HCT116 (cell line): Measurements from ENCODE around the gene CCDC74B. TPM values are rescaled to one million over a fixed set of nuclear protein-coding genes. Genes with fewer than 3 reads are reported as not detected.
"Not testable (repeated sequence)": the region's sequence is repeated elsewhere in the genome, so short reads cannot be mapped to it uniquely, and the experiment has no call there.

ENCODE experiments used
- ATAC-seq: fragments of 200-7000 bp; cut with Tn5 transposase; 2 replicates; pipeline ENCODE4 v1.9.1; 2020; ENCODE audit warnings: mild to moderate bottlenecking, moderate library complexity
- BruUV-seq: library from RNA; stranded (reverse); fragments of 400-500 nt; replicated peaks from 2 replicates; lab custom pipeline; 2021; lab: Mats Ljungman, UMichigan
- CTCF ChIA-PET: fragments of 300-600 bp; sonication (Branson Sonifier 250); formaldehyde crosslinking; loops from one replicate; lab custom pipeline; 2021; ENCODE audit warnings: antibody characterized with exemption; lab: Charles Lee
- POLR2A ChIA-PET: fragments of 300-600, 350-600 bp; sonication (Branson Sonifier 250); formaldehyde crosslinking; loops from one replicate; lab custom pipeline; 2021; ENCODE audit warnings: antibody characterized with exemption; lab: Charles Lee
- RAD21 ChIA-PET, 2 experiments: fragments of 300-600 bp; sonication (Branson Sonifier 250); formaldehyde crosslinking; loops; one replicate each; lab custom pipeline; 2023; ENCODE audit warnings: low total read pairs in 2 of 2; ENCODE audit not compliant: uncharacterized antibody in 2 of 2, unreplicated experiment in 2 of 2, low non-redundant PET in 1 of 2; lab: Charles Lee
- DNase-seq: peaks from one replicate; pipeline ENCODE4 v3.0.0-alpha.2; 2010; ENCODE audit warnings: low read depth, low spot score
- H2AFZ ChIP-seq: fragments of 200-600 bp; shearing (Covaris generic), sonication (generic); 2 replicates; pipeline ENCODE4 v1.6.1; 2017; ENCODE audit warnings: low read depth, mixed run types, mixed read lengths, antibody characterized with exemption, low read length; ENCODE audit not compliant: poor library complexity, severe bottlenecking
- H3K27ac ChIP-seq: 2 replicates; pipeline ENCODE4 v1.5.1; 2012; ENCODE audit warnings: low read depth, low read length
- H3K27me3 ChIP-seq: fragments of 200-600 bp; sonication (generic); 2 replicates; pipeline ENCODE4 v1.6.1; 2016; ENCODE audit warnings: mixed run types, low read length, mixed read lengths; ENCODE audit not compliant: insufficient read depth
- H3K36me3 ChIP-seq, 2 experiments: fragments of 200-500 bp in 1 of 2; fragments of 200-600 bp in 1 of 2; sonication (Bioruptor generic) in 1 of 2; sonication (generic) in 1 of 2; 2 replicates each; pipeline versions ENCODE4 v1.5.1 to v1.6.1; 2014 to 2016; ENCODE audit warnings: low read length in 2 of 2, inconsistent platforms in 1 of 2, mixed read lengths in 1 of 2, mixed run types in 1 of 2; ENCODE audit not compliant: insufficient read depth in 2 of 2, control insufficient read depth in 1 of 2
- H3K4me1 ChIP-seq, 2 experiments: fragments of 200-600 bp in 1 of 2; sonication (generic) in 1 of 2; 2 replicates each; pipeline versions ENCODE4 v1.5.1 to v1.6.1; 2012 to 2017; ENCODE audit warnings: low read length in 2 of 2, inconsistent platforms in 1 of 2, mild to moderate bottlenecking in 1 of 2, mixed read lengths in 1 of 2, mixed run types in 1 of 2, moderate library complexity in 1 of 2; ENCODE audit not compliant: insufficient read depth in 2 of 2, control insufficient read depth in 1 of 2
- H3K4me2 ChIP-seq: fragments of 200-600 bp; sonication (generic); 2 replicates; pipeline ENCODE4 v1.6.1; 2017; ENCODE audit warnings: mixed run types, low read length, mixed read lengths
- H3K4me3 ChIP-seq, 2 experiments: fragments of 200-600 bp in 1 of 2; sonication (generic) in 1 of 2; replicated peaks in 1 of 2; 2 replicates each; pipeline ENCODE4 v1.5.1; 2011 to 2016; ENCODE audit warnings: low read length in 2 of 2, control low read depth in 1 of 2, low read depth in 1 of 2, mild to moderate bottlenecking in 1 of 2, mixed read lengths in 1 of 2, mixed run types in 1 of 2
- H3K79me2 ChIP-seq: fragments of 200-600 bp; sonication (generic); 2 replicates; pipeline ENCODE4 v1.6.1; 2017; ENCODE audit warnings: mild to moderate bottlenecking, mixed run types, low read length, moderate library complexity, mixed read lengths; ENCODE audit not compliant: insufficient read depth
- H3K9ac ChIP-seq: fragments of 200-600 bp; sonication (generic); 2 replicates; pipeline ENCODE4 v1.6.1; 2016; ENCODE audit warnings: low read length, mixed read lengths
- H3K9me2 ChIP-seq: fragments of 200-600 bp; sonication (generic), shearing (Covaris generic); 2 replicates; pipeline ENCODE4 v1.6.1; 2017; ENCODE audit warnings: mixed run types, mild to moderate bottlenecking, moderate library complexity; ENCODE audit not compliant: insufficient read depth
- H3K9me3 ChIP-seq, 2 experiments: fragments of 200-500 bp in 1 of 2; fragments of 200-600 bp in 1 of 2; sonication (Bioruptor generic) in 1 of 2; sonication (generic) in 1 of 2; 2 replicates each; pipeline ENCODE4 v1.6.1; 2014 to 2017; ENCODE audit warnings: low read length in 2 of 2, mixed read lengths in 2 of 2, inconsistent platforms in 1 of 2, low read depth in 1 of 2, mild to moderate bottlenecking in 1 of 2, mixed run types in 1 of 2, moderate library complexity in 1 of 2; ENCODE audit not compliant: control insufficient read depth in 1 of 2, insufficient read depth in 1 of 2
- H4K20me1 ChIP-seq: fragments of 200-600 bp; sonication (generic), shearing (Covaris generic); 2 replicates; pipeline ENCODE4 v1.6.1; 2017; ENCODE audit warnings: mixed run types, mild to moderate bottlenecking, moderate library complexity; ENCODE audit not compliant: insufficient read depth
- intact Hi-C: fragments of 100-400 bp; cut with micrococcal nuclease; formaldehyde crosslinking; loops from 2 replicates; pipeline ENCODE4 v1.10.0; 2022
- total RNA-seq: library from RNA; stranded (reverse); gene quantifications from one replicate; pipeline ENCODE4 v1.2.1, GENCODE V29; 2021; ENCODE audit not compliant: unreplicated experiment

CCDC74B gene
- total RNA-seq, 1 experiment from 2014 or later, result 3.2 TPM

GRCh38 chr2:130152136-130152815, 7.4 kb upstream of the CCDC74B start:
- H3K9me2 ChIP-seq, ATAC-seq, H4K20me1 ChIP-seq, H3K36me3 ChIP-seq, RAD21 ChIA-PET, H3K9me3 ChIP-seq, H3K4me1 ChIP-seq, H3K4me2 ChIP-seq, H3K27ac ChIP-seq, H3K27me3 ChIP-seq, H3K4me3 ChIP-seq, POLR2A ChIA-PET, H2AFZ ChIP-seq, intact Hi-C loops, DNase-seq, H3K79me2 ChIP-seq, BruUV-seq, H3K9ac ChIP-seq, CTCF ChIA-PET: not testable (repeated sequence)

- ATAC-seq, BruUV-seq: not testable (repeated sequence)
Measured at GRCh38 chr2:130151145-130151512, 6.2 kb upstream of the CCDC74B start.

More at GRCh38 chr2:130151145-130151512, 6.2 kb upstream of the CCDC74B start:
- H3K9ac ChIP-seq, H3K4me1 ChIP-seq, H3K79me2 ChIP-seq, H4K20me1 ChIP-seq, RAD21 ChIA-PET, DNase-seq, CTCF ChIA-PET, H3K36me3 ChIP-seq, H3K9me3 ChIP-seq, H3K4me2 ChIP-seq, intact Hi-C loops, H2AFZ ChIP-seq, H3K9me2 ChIP-seq, POLR2A ChIA-PET, H3K27ac ChIP-seq, H3K27me3 ChIP-seq, H3K4me3 ChIP-seq: not testable (repeated sequence)
